ENCODE measurements around the gene APLP2.
"Not testable (repeated sequence)": the region's sequence is repeated elsewhere in the genome, so short reads cannot be mapped to it uniquely, and the experiment has no call there.

Gene APLP2

GRCh38 chr11:130178441-130179339 is 109.0 kb downstream of the APLP2 start:
- no peak for DNase-seq

- DNase-seq, result no peak
Observed at GRCh38 chr11:130179396-130180306, 110.0 kb downstream of the APLP2 start.

DNA sequence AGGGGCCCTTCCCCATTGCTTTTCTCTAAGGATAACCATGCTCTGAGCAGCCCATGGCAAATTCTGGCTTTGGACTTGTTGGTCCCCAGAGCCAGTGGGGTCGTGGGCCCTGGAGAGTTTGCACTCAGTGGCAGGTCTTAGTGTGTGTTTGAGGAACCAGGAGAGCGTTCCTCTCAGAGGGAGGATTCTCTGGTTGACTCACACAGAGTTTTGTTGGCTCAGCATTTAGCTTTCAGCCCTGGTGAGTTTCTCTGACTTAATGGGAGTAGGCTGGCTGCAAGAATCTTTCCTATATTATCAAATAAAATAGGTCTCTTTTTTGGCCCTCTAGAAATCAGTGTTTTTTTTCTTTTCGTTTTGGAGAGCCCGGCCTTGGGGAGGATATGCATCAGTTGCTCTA is 110.8 kb downstream of the APLP2 start:
- DNase-seq, result no peak

DNA sequence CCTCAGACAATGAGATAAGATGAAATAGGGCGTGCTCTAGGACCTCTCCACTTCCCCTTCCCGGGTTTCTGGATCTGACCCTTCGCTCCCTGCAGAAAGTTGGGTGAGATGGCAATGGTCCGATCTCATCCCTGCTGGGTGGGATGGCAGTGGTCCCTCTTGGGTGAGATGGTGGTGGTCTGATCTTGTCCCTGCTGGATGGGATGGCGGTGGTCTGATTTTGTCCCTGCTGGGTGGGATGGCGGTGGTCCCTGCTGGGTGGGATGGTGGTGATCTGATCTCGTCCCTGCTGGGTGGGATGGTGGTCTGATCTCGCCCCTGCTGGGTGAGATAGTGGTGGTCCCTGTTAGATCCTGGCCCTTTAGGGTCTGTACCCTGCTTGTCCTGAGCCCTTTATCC is 111.2 kb downstream of the APLP2 start:
- no peak for DNase-seq

DNA sequence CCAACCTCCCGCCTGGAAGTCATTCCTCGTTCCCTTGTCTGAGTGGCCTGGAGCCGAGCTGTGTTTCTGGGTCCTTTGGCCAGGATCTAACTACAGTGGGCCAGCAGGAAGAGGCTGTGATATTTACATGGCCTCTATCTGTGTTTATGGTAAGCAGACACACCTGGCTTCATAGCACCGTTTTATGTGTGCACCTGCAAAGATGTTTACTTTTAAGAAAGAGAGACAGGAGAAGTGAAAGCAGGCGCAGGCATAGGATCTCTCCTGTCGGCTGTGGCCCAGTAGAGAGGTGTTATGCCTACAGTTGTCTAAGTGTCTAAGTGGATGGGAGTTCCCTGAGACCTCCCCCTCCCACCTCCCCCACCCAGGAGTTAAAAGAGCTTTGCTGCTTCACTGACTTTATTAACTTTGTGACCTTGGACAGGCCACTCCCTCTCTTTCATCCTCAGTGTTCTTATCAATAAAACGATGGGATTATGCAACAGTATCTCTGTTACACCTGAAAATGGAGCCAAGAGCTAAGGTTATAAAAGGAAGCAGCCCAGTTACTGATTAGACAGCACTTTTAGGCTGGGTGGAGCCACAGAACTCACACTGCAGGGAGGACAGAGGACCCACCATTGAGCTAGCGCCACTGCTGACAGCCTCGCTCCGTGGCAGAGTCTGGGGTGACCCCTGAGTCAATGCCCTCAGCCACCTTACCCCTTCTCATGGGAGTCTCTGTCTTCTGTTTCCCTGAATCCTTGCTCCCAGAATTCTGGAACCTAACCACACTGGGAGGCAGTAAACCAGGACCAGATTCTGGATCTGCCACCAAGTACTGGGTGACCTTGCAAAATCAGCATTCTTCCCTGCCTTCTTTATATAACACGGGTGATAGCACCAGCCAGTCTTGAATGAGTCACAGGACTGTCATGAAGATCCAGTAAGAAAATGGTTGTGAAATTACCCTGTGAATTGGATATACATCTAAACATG is 111.9 kb downstream of the APLP2 start:
- no peak for DNase-seq

GRCh38 chr11:130183878-130184610 is 114.3 kb downstream of the APLP2 start:
- DNase-seq, result no peak

- DNase-seq, result no peak
Observed at GRCh38 chr11:130187096-130187495, 117.4 kb downstream of the APLP2 start.

DNA sequence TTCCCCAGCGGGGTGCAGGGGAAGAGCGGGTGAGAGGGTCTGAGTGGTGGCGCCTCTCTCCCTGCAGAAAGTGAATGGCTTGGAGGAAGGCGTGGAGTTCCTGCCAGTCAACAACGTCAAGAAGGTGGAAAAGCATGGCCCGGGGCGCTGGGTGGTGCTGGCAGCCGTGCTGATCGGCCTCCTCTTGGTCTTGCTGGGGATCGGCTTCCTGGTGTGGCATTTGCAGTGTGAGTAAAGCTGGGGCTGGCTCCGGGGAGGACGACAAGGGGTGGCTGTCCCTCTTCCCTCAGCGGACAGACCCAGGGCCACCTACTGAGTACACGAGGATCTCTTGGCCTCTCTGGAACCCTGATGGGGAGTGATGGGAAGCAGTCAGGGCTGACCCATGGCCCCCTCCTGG is 118.4 kb downstream of the APLP2 start:
- no peak for DNase-seq

- no peak for DNase-seq
Observed at GRCh38 chr11:130188585-130189347, 119.1 kb downstream of the APLP2 start.

GRCh38 chr11:130189492-130190210 is 120.0 kb downstream of the APLP2 start:
- no peak for DNase-seq

GRCh38 chr11:130190371-130190881 is 120.7 kb downstream of the APLP2 start:
- DNase-seq, result no peak

DNA sequence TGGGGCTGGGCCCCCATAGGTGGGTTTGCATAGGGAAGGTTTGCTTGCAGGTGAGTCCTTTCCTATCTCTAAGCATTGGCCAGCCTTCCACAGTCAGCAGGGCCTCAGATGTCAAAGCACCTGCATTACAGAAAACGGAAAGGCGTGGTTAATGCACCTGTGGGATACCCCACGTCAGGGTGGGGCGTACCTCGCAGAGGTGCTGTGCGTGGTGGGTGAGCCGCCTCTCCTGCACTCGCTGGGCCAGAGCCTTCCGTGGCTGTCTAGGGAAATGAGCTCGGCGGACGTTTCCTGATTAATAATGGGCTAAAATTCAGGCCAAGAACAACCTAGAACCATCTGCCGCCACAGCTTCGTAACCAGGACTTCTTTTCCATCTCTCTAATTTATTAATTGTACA is 122.2 kb downstream of the APLP2 start:
- DNase-seq, result no peak

DNA sequence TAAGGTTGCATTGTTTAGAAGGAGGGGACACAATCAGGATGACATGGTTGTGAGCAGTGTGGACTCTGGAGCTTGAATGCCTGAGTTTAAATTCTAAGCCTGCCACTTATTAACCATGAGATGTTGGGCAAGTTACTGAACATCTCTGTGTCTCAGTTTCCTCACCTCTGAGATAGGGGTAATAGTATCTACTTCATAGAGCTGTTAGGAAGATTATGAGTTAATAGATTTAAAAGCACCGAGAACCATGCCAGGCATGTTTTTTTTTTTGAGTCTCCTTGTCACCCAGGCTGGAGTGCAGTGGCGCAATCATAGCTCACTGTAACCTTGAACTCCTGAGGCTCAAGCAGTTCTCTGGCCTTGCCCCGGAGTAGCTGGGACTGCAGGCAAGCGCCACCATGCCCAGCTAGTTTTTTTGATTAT is 123.2 kb downstream of the APLP2 start:
- no peak for DNase-seq

DNA sequence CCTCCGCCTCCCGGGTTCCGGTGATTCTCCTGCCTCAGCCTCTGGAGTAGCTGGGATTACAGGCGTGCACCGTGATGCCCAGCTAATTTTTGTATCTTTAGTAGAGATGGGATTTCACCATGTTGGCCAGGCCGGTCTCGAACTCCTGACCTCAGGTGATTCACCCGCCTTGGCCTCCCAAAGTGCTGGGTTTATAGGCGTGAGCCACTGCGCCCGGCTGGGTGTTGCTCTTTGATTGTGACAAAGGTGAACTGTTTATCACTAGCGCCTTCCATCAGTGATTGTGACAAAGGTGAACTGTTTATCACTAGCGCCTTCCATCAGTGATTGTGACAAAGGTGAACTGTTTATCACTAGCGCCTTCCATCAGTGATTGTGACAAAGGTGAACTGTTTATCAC is 123.9 kb downstream of the APLP2 start:
- not testable (repeated sequence) for DNase-seq

All from stimulated activated CD4-positive, alpha-beta T cell treated with anti-CD3 and anti-CD28 coated beads, Interleukin-1b, Interleukin-23, amount 100 ng/mL, for 48 hours (primary cell).